Ovary (tissue), 3 donors: ENCODE results near the gene CSNK2A2.

ENCODE experiments used
- CTCF ChIP-seq, 3 donors: fragments of 450-650 bp in 2 of 3; fragments of 200-600 bp in 1 of 3; IDR thresholded peaks; one replicate each; pipeline versions ENCODE4 v1.5.1 to v1.8.0; 2016 to 2022; ENCODE audit warnings: antibody characterized with exemption in 3 of 3, mild to moderate bottlenecking in 1 of 3
- POLR2A ChIP-seq: fragments of 450-650 bp; IDR thresholded peaks from one replicate; pipeline ENCODE4 v1.6.1; 2017; ENCODE audit warnings: antibody characterized with exemption, mild to moderate bottlenecking, moderate library complexity
- donor health status: DM: no; HTN: no; CAD: no.

- TF ChIP-seq CTCF (IDR thresholded peaks at IDR 0.05) (no peak), POLR2A (no peak)
Measured at GRCh38 chr16:58123896-58124600, 73.9 kb downstream of the CSNK2A2 start.
